Measurements from ENCODE around the gene H1-8.
"Not testable (repeated sequence)": the region's sequence is repeated elsewhere in the genome, so short reads cannot be mapped to it uniquely, and the experiment has no call there.

Gene H1-8, protein sequence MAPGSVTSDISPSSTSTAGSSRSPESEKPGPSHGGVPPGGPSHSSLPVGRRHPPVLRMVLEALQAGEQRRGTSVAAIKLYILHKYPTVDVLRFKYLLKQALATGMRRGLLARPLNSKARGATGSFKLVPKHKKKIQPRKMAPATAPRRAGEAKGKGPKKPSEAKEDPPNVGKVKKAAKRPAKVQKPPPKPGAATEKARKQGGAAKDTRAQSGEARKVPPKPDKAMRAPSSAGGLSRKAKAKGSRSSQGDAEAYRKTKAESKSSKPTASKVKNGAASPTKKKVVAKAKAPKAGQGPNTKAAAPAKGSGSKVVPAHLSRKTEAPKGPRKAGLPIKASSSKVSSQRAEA

DNA sequence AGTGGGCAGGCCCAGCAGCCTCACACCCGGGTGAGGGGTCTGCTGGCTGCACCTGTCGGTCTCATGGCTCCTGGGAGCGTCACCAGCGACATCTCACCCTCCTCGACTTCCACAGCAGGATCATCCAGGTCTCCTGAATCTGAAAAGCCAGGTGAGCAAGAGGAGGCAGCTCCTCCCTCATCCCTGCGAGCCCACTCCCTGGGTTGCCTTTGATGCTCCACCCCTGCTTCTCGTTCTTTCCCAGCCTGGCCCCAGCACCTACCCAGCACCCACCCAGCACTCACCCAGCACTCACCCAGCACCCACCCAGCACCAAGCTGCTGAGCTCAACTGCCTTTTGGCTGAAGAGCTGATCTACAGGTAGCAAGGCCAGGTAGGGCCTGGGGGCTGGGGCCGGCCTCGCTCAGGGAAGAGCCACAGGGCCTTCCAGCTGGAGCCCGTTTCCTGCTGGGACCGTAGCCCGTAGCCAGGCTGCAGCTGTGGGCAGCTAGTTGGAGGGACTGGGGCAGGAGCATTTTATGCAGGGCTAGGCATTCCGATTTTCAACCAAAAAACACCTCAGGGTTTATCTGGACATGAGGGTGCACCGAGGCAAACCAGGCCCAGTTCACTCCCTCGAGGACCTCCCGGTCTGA, at the start of gene H1-8:
Gene H1-8 (plus strand): TSS at position 20 of the 635 bp plus-strand sequence. CDS start 44 bp downstream, at position 64.
- no peak for DNase-seq

DNA sequence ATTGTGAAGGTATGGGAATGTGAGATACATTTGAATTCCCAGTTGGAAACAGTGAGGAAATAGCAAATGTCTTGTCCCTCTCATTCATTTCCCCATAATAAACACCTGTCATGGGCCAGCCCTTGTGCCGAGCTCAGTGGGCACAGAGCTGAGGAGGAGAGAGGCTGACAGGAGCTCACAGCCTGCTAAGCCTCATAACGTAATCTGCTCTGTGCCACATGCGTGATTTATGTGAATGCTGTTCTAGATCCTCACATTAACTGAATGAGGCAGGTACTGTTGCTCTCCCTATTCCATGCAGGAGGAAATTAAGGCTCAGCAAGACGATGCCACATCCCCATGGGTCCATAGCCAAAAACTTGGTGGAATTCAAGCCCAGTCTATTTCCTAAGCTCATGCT, 49.8 kb upstream of the H1-8 start:
- no peak for DNase-seq

DNA sequence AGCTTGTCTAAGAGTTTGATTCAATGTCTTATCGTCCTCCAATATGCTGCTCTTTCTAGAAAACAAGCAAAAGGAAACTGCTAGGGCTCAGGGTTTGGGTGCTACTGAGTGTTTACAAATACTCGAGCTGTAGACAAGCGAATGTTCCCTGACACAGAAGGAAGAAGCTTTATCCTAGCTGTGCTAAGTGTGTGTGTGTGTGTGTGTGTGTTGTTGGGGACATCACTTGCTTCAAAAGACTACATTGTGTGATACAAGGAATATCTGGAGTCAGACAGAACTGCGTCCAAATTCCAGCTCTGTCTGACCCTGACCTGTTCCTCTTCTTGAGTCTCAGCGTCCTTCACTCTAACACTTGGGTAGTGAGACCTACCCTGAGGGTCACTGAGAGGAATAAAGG, 48.5 kb upstream of the H1-8 start:
- DNase-seq, result not testable (repeated sequence)

DNA sequence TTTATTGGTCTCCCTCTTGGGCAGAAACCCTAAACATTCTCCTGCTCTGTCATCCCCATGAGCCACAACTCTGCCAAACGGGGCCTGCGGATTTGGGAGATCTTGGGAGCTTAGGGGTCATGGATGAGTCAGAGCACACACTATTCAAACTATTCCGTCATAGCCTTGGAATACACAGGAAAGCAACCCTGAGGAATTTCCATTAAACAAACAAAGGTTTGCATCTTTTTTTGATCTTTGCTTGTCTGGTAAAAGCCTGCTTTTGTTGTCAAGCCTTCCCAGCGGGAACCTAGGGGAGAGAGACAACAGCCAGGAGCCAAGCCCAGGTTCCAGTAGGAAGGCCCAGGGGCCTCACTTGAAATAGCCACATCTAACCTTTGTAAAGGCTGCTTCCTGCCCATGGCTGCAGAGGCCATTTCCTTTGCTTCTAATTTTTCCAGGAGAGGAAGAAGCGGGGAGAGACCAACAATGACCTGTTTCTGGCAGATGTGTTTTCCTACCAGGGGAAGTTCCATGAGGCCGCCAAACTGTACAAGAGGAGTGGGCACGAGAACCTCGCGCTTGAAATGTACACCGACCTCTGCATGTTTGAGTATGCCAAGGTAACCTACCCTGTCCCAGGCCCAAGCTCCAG, 47.9 kb upstream of the H1-8 start:
- DNase-seq, result not testable (repeated sequence)

DNA sequence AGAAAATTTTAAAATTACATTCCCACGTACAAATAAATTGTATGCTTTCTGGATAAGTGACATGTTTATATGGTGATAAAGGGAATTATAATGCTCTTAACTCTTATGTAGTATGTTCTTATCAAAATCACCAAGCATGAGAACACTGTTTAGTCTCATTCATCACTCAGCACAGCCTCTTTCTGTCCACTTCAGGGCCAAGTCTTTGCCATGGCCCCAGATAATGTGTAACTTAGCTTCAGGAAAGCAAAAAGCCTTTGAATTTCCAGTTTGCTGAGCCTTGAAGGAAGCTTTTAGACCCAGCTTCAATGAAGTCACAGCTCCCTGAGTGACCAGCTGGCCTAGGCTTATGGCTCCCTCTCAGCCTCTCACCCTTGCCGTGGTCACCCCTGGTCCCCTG, 45.1 kb upstream of the H1-8 start:
- not testable (repeated sequence) for DNase-seq

DNA sequence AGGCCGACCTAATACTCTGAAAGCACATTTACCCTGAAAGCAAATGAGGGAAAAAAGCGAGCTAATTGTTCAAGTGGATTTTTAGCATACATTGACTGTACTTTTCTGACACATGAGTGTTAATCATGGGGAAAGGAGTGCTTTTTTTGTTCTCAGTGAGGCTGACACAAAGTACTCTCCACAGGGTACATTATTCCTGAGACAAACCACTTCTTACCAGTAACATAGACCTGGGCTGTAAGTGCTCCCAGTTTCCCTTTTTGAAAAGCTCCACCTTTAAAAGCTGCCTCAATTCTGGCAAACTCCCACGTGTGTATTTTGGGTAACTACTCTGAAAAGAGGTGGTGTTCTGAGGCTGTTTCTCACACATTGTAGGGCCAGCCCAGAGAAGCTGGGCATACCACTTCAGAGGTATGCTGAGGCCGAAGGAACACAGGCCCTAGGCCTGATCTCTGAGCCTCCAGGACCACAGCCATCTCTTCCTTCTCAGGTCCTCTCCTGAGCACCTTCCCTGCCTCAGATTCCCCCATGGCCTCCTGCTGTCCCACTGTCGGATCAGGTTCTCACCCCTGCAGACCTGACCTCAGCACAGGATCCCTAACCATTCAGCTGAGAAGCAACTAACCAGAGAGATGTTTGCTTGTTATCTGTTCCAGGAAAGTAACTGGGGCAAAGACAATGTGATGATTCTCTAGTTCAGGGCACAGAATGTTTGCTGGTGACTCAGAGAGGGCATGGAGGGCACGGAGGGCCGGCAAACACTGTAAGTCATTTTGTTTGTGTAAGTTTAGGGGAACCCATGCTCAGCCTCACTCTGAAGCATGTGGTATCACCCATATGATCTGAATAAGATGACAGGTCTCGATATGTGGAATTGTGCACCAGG, 44.1 kb upstream of the H1-8 start:
- DNase-seq, result not testable (repeated sequence)

DNA sequence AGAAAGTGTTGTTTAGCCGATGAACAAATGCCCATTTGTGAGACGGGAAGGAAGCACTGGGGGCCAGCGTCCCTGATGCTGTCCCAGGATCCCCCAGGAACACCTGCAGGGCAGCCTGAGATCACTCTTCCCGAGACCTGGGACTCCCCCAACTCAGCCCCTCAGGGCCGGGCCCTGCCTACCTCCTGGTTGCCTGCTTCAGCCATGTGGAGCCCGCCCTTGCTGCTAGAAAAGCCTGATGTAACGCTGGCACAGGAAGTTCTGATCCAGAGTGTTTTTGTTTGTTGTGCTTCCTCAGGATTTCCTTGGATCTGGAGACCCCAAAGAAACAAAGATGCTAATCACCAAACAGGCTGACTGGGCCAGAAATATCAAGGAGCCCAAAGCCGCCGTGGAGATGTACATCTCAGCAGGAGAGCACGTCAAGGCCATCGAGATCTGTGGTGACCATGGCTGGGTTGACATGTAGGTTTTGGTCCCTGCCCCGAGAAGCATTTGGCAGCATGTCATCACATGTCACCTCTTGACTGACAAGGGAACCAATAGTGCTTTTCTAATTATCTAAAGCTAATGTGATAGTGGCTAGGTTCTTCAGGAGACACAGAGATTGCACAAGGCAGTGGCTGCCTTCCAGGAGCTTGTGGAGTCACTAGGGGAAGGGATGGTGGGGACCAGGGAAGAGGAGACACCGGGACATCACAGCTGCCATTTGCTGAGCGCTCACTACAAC, 43.2 kb upstream of the H1-8 start:
- DNase-seq, result not testable (repeated sequence)

DNA sequence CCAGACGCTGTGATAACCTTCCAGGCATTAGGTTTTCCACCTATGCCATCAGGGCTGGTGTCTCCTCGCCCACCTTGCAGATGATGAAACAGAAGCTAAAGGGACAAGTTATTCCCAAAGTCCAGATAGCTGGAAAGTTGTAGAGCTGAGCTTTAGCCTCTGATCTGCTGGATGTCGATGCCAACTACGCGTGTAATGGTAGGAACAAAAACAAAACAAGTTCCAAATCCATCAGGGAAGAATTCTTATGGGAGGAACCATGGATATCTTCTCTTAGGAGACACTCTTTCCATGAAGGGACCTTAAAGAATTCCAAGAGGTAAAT, 42.7 kb upstream of the H1-8 start:
- DNase-seq, result no peak

DNA sequence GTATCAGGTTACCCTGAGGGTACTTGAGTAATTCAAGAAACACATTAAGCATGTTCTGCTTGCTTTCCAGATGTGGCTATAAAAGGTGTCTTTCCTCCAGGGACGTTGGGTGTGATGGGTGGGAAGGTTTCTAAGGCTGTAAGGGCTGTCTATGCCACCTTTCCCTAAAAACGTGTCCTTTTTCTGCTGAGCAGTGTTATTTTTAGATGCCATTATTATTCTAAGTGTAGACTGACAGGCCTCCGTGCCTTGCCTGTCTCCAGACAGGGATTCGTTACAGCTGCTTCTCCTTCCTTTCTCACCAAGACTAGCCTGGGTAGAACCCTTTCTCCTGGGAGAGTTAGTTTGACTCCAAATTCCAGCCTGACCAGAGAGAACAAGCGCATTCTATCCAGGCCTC, 41.3 kb upstream of the H1-8 start:
- no peak for DNase-seq

DNA sequence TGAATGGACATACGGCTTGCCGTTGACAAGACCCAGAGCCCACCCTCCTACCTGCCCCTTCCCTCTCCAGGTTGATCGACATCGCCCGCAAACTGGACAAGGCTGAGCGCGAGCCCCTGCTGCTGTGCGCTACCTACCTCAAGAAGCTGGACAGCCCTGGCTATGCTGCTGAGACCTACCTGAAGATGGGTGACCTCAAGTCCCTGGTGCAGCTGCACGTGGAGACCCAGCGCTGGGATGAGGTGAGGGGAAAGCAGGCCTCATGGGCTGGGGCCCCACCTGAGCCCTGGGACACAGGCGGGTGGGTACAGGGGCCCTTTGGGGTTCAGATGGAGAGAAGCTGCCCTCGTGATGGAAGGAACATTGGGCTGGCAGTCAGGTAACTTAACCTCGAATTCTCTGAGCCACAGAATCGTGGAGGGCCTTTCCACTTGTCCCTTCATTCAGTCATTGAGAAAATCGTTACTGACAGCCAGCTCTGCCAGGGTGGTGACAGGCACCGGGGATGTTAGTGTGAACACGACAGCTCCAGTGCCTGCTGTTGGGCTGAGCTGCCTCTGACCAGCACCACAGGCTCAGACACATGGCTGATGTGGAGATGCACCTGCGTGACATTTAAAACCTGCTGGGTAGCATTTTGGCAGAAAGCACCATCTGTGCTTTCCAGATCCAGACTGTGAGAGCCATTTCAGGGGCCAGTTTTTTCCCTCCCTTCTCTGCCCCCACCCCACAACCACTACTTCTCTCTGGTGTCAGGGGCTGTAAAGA, 40.1 kb upstream of the H1-8 start:
- DNase-seq, result no peak

DNA sequence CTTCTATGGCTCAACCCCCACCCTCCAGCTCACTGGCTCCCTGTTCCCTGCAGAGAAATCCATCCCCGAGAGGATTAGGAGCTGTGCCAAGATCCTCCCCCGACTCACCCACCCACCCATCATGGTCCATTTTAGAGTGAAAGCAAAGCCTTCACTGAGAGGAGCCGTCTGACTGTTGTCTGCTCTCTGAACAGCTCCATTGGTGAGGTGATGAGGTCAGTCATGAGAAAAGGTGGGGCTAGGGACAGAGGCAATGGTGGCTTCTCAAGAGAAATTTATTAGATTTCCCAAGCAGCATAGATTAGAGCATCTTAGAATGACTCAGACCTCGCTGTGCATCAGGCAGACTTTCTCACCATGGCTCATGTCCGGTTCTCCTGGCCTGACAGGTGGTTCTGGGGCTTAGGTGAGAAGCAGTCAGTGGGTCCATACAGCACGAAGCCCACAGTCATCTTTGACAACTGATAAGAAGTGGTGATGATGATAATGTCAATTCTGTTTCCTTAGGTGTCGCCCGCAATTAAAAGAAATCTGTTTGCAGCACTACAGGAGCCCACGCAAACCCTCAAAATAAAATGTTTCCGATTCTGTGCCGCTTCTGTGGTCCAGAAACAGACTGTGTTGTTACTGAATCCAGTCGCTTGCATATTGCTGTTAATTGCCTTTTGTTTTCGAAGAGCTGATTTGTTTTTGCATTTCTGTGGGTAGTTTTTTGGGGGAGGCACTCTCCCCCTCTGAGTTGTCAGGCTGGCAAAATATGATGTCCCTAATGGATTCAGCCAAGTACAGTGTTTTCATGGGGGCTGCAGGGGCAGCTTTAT, 39.3 kb upstream of the H1-8 start:
- DNase-seq, result no peak

DNA sequence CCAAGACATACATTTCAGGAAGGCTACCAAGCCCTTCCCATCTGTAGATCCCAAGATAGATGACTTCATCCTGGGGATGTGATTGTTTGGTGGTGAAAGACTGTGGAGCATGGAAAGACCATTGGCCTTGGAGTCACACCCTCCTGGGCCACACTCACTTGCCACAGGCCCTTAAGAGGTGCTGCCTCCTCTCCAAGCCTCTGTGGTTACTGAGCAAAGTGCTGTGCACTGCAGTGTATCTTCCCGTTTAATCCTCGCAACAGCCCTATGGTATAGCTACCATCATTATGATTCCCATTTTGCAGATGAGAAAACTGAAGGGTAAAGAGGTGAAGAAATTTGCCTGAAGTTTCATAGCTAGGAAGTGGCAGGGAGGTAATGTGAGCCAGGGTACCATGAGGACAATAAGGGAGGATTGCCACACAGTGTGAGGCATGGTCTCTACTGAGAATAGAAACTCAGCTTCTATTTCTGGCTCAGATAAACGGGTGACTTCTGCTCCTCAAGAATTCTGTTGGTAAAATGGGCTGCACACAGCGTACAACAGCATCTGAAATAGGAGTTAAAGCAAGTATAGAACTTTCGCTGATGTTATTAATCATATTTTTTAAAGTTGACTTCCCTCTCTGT, 38.4 kb upstream of the H1-8 start:
- no peak for DNase-seq

DNA sequence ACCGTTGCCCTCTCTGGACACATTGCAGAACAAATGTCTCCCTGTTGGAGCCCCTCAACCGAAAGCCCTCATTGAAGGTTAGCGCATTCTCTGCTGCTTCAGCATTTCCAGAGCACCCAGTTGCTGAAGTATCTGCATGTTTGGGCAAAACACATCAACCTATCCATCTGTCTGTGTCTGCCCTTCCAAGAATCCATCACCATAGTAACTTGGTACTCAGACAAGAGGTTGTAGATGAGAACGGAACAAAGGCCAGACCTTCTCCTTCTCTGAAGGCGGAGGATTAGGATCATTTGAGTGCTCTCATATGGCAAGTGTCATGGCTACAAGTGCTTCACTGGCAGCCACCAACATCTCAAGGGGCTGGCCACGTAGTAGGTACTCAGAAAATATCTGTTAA, 37.6 kb upstream of the H1-8 start:
- no peak for DNase-seq

DNA sequence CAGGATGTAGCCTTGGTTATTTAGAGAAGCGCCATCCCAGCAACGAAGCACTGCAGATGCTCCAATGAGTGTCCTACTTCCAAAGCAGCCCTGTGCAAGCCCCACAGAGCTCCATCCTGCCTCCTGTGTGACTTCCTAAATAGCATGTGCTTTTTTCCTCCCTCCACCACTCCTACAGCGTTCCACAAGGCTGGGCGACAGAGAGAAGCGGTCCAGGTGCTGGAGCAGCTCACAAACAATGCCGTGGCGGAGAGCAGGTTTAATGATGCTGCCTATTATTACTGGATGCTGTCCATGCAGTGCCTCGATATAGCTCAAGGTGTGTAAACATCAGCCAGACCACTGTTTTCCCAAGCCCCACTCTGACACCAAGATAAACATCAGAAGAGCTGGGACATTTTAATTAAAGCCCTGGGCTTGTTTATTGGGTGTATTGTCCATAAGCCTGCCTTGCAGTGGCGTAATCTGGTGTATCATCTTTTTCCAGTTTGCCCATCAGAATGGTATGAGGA, 36.7 kb upstream of the H1-8 start:
- DNase-seq, result no peak

DNA sequence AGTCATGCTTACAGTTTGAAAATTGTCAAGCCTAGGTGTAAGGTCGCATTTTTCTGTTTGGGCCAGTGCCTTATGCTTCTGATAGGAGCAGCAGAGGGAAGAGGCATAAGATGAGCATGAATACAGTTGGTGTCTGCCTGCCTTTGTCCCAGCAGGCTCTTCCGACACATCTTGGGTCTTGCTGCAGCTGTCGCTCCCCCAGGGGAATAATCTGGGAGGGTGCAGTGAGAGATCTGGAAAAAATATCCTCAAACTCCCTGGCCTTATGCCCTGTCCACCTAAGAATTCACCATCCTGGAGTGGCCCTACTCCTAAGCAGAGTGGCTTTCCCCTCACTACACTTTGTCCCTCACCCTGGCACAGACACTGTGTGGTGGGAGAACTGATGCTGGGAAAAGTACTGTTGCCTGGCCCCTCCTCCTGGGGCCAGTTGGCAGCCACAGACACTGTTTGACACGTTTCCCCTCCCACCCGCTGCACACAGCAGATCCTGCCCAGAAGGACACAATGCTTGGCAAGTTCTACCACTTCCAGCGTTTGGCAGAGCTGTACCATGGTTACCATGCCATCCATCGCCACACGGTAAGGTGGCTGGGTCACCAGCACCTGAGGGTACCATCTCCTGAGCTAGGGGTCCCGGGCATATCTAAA, 35.7 kb upstream of the H1-8 start:
- DNase-seq, result no peak

DNA sequence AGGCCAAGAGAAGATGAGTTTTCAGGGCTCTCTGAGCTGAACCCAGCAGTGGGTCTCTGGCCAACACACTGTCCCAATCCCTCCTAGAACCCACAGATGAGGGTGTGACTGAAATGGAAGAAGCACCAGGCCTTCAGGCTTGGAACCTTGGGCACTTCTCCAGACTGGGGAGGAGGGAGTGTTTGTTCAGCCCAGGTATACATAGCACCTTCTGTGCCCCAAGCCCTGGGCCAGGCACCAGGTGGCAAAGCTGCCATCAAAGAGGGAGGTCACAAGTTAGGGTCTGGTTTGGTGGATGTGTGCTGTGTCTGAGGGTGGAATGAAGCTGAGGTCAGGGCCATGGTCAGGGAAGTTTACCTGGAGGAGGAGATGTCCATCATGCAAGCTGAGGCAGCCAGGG, 30.4 kb upstream of the H1-8 start:
- no peak for DNase-seq

DNA sequence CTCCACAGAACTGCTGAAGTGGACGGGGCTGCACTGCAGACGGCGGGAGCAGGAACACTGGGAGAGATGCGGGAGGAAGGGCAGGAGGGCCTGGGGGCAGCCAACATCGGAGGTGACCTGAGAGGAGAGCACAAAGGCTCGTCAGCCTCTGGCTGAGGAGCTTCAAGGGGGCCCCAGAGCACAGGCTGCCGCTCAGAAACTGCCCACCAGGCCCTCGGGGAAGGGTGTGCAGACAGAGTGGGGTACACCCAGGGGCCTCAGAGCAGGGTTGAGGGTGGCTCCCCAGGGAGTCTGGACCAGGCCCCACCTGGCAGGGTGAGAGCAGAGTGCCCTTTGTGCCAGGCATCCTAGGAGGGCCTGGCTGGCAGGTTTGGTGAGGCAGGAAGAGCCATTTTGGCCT, 29.3 kb upstream of the H1-8 start:
- DNase-seq, result no peak

DNA sequence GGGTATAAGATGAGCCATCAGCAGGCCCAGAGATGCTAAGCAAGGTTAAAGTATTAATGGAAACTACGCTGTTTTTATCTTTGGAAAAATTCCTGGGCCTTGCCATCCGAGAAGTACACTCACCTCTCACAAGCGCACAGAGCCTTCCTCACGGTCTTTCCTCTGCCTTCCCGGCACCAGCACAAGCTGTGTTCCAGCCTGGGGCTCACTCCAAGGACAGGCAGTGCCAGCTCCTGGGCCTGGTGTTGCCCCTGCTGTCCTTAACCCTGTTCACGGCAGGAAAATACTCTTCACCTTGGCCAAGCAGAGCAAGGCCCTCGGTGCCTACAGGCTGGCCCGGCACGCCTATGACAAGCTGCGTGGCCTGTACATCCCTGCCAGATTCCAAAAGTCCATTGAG, 28.9 kb upstream of the H1-8 start:
- DNase-seq, result no peak

DNA sequence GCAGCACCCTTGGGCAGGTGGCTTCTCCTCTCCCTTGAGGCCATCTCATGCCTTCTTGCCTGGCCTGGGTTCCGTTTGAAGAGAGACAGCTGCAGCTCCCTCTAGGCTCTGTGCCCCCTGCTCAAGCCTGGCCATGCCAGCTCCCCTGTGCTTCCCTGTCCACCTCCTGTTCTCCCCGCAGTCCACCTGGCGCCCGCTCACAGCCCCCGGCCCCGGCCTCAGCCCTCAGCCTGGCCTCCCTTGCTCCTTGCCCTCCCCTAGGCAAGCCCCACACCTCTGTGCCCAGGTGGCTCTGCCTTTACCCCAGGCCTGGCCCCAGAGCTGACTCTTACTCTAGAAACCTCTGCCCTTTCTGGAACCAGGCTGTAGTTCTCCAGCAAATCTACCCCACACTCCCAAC, 28.4 kb upstream of the H1-8 start:
- no peak for DNase-seq

Data from NCI-H1436 treated with DMSO at 0.1 percent for 48 hours (cell line).